H1 (cell line): Measurements from ENCODE around the gene PPFIBP2. TPM values are rescaled to one million over a fixed set of nuclear protein-coding genes. Genes with fewer than 3 reads are reported as not detected.

Source experiments
- ATF3 ChIP-seq: IDR thresholded peaks from 2 replicates; pipeline ENCODE4 v1.6.1; 2011; ENCODE audit warnings: low read depth, mild to moderate bottlenecking, low read length; ENCODE audit not compliant: insufficient read depth
- RNF2 ChIP-seq: fragments of 200-900, 300-1000 bp; sonication (generic); IDR thresholded peaks from 2 replicates; pipeline ENCODE4 v1.7.1; 2016; ENCODE audit warnings: borderline replicate concordance, low read depth, mild to moderate bottlenecking, antibody characterized with exemption, low read length; ENCODE audit not compliant: poor library complexity, severe bottlenecking; ENCODE audit errors: missing control alignments
- YY1 ChIP-seq: IDR thresholded peaks from 2 replicates; pipeline ENCODE4 v1.6.1; 2011; ENCODE audit warnings: low read depth, mild to moderate bottlenecking, low read length
- polyA plus RNA-seq, 7 experiments: library from polyadenylated mRNA; depleted of rRNA in 3 of 7; stranded (reverse) in 5 of 7; unstranded in 2 of 7; fragments of >200 nt in 5 of 7; fragments of 200-250 nt in 2 of 7; gene quantifications; 1 replicate in 5 of 7; 2 replicates in 1 of 7; 4 replicates in 1 of 7; pipeline versions ENCODE4 v1.2.1 to v1.2.3, GENCODE V29; 2011 to 2013; ENCODE audit warnings: missing spikeins in 2 of 7, mixed read lengths in 2 of 7
- total RNA-seq: library from RNA; stranded (reverse); fragmentation: NEBNext Ultra II Directional; extraction: Animal tissue kit (Norgen Biotek cat#: 25700); gene quantifications from 2 replicates; pipeline ENCODE4 v1.2.1, GENCODE V29; 2021

The PPFIBP2 gene
- total and polyA plus RNA-seq, 2 of the 8 experiments (the other 6 are each of a cell fraction or from before 2014, with no cell fraction given): 5.5 to 9.8 TPM

DNA sequence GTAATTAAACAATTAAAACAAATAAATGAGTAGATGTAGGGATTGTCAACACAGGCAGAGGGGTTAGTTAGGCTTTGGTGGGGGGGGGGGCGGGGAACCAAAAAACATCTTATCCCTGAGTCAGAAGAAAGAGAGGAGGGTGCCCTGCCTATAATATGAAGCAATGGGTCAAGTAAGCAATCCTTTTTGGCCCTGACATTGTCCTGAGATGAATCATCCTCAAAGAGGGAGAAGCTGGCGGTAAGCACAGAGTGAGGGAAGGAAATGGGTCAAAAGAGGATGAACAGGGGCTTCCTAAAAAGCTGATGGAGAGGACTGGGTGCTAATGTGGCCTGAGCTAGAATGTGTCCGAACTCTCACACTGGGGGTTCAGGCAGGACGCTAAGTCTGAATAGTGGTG is 23.7 kb upstream of the PPFIBP2 start (continued):
- no peak for TF ChIP-seq ATF3
- no peak for TF ChIP-seq RNF2
- TF ChIP-seq YY1: no peak
- TF ChIP-seq, all 59 proteins: peak for 0
